ENCODE results near the gene ATAD1.
"Not testable (repeated sequence)": the region's sequence is repeated elsewhere in the genome, so short reads cannot be mapped to it uniquely, and the experiment has no call there.

The ATAD1 gene, protein sequence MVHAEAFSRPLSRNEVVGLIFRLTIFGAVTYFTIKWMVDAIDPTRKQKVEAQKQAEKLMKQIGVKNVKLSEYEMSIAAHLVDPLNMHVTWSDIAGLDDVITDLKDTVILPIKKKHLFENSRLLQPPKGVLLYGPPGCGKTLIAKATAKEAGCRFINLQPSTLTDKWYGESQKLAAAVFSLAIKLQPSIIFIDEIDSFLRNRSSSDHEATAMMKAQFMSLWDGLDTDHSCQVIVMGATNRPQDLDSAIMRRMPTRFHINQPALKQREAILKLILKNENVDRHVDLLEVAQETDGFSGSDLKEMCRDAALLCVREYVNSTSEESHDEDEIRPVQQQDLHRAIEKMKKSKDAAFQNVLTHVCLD

GRCh38 chr10:87817609-87818504, at the start of gene ATAD1:
Gene ATAD1 (minus strand): TSS chr10:87818226. CDS start chr10:87814599, 3,627 bp downstream.
- peak; percentile 27 to 92 (median 72) for DNase-seq

- no peak for DNase-seq
These were observed 49.4 kb upstream of the ATAD1 start for GRCh38 chr10:87867453-87867852.

- DNase-seq: no peak
These were observed 48.5 kb upstream of the ATAD1 start for GRCh38 chr10:87866412-87866974.

DNA sequence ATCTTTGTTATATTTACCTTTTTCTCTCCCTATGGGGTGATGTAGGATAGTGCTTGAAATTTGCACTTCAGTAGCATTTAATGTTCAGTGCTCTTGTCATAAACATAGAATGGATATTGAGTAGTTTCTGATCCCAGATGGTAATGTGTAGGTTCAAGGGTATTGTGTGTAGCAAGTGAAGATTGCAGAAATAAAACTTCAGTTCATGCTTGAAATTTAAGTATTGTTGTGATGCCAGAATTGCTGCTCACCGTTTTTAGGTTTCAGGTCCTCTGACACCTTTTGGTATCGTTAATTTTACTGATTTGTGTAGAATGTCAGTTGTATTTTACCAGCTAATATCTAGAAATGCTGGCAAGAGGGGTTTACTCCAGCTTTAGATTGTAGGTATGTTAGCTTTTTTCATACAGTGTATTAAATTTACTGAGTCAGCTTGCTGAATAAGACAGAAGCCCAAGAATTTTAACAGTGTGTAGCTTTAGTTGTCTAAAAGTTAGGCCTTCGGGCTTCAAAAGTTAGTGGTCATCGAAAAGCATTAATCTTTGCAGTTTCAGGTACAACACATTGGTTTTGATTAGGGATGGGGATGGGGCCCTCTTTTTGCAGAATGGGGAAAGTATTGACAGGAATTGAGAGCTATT, 47.3 kb upstream of the ATAD1 start:
- peak in 2 of 51 donors; percentile 13 to 62 for DNase-seq

DNA sequence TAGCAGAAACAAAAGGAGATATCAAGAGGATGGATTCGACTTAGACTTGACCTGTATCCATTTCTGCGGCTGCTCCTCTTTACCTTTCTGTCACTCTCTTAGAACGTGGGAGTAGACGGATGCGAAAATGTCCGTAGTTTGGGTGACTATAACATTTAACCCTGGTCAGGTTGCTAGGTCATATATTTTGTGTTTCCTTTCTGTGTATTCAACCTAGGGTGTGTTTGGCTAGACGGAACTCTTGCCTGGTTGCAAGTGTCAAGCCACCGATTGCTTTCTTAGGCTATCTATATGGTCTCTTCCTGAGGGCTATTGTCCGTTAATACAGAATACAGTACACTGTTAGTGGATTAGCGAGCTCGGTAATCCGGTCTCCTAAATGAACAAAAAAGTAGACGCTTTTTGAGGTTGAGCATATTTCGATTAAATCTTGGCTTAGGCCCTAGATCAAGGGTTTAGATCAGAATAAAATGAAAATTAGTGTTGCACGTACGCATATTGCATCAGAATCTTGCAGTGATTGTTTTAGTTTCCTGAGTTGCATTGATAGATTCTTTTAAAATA, 46.6 kb upstream of the ATAD1 start:
- DNase-seq: peak in 2 of 51 donors; percentile 23 to 62

DNA sequence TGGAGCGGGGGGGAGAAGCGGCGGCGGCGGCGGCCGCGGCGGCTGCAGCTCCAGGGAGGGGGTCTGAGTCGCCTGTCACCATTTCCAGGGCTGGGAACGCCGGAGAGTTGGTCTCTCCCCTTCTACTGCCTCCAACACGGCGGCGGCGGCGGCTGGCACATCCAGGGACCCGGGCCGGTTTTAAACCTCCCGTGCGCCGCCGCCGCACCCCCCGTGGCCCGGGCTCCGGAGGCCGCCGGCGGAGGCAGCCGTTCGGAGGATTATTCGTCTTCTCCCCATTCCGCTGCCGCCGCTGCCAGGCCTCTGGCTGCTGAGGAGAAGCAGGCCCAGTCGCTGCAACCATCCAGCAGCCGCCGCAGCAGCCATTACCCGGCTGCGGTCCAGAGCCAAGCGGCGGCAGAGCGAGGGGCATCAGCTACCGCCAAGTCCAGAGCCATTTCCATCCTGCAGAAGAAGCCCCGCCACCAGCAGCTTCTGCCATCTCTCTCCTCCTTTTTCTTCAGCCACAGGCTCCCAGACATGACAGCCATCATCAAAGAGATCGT, 46.0 kb upstream of the ATAD1 start:
- DNase-seq: peak in 33 of 51 donors; percentile 2 to 62 (median 27)

DNA sequence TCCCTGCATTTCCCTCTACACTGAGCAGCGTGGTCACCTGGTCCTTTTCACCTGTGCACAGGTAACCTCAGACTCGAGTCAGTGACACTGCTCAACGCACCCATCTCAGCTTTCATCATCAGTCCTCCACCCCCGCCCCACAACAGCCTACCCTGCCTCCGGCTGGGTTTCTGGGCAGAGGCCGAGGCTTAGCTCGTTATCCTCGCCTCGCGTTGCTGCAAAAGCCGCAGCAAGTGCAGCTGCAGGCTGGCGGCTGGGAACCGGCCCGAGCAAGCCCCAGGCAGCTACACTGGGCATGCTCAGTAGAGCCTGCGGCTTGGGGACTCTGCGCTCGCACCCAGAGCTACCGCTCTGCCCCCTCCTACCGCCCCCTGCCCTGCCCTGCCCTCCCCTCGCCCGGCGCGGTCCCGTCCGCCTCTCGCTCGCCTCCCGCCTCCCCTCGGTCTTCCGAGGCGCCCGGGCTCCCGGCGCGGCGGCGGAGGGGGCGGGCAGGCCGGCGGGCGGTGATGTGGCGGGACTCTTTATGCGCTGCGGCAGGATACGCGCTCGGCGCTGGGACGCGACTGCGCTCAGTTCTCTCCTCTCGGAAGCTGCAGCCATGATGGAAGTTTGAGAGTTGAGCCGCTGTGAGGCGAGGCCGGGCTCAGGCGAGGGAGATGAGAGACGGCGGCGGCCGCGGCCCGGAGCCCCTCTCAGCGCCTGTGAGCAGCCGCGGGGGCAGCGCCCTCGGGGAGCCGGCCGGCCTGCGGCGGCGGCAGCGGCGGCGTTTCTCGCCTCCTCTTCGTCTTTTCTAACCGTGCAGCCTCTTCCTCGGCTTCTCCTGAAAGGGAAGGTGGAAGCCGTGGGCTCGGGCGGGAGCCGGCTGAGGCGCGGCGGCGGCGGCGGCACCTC, 45.3 kb upstream of the ATAD1 start, which contains the start of the genes KLLN and PTEN:
TSS of gene KLLN (minus strand) at position 481 of the 891 bp plus-strand sequence. CDS start 1,046 bp downstream, outside the sequence.
TSS of gene PTEN (plus strand) at position 573 of the 891 bp plus-strand sequence. CDS start 845 bp downstream, outside the sequence.
- DNase-seq: peak; percentile 55 to 94 (median 86)

- peak in 6 of 51 donors; percentile 32 to 80 (median 60) for DNase-seq
These were observed 44.6 kb upstream of the ATAD1 start for GRCh38 chr10:87862679-87863052.

- DNase-seq: peak; percentile 69 to 96 (median 89)
These were observed 44.1 kb upstream of the ATAD1 start for GRCh38 chr10:87861953-87862678.

- peak in 30 of 51 donors; percentile 26 to 75 (median 53) for DNase-seq
These were observed 43.5 kb upstream of the ATAD1 start for GRCh38 chr10:87861566-87861952.

GRCh38 chr10:87860816-87861403, 42.9 kb upstream of the ATAD1 start:
- DNase-seq: peak in 1 of 51 donors; percentile 5

DNA sequence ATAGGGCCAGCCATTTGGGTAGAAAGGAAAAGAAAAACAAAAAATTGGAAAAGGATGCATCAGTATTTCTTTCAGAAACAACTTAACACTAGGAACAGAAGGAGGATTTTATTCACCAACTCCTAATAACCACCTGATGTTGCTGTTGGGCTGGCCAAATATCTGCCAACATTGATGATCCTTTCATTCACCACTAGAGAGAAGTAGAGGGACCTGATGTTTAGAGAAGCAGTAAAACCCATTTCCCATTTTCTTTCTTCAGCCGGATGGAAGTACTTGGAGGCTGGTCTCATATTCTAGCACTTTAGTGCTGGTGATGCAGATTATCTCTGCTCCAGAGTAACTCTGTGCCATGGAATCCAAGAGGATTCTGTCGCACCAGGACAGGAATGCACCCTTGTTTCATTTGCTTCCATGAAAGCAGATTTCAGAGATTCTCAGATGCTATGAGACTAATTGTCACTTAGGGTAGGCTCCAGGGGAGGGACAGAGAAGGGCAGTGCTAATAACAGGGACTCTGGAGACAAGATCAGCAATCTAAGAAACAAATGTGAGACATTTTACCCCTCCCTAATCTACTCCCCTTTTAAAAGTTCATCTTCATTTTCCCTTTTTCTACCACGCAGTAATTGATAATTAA, 42.2 kb upstream of the ATAD1 start:
- peak in 1 of 51 donors; percentile 28 for DNase-seq

- DNase-seq: not testable (repeated sequence)
These were observed 37.6 kb upstream of the ATAD1 start for GRCh38 chr10:87855665-87856064.

DNA sequence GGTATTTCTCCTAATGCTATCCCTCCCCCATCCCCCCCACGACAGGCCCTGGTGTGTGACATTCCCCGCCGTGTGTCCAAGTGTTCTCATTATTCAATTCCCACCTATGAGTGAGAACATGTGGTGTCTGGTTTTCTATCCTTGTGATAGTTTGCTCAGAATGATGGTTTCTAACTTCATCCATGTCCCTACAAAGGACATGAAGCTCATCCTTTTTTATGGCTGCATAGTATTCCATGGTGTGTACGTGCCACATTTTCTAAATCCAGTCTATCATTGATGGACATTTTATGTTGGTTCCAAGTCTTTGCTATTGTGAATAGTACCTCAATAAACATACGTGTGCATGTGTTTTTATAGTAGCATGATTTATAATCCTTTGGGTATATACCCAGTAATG, 37.2 kb upstream of the ATAD1 start:
- DNase-seq: not testable (repeated sequence)

- DNase-seq: no peak
These were observed 34.1 kb upstream of the ATAD1 start for GRCh38 chr10:87852089-87852488.

DNA sequence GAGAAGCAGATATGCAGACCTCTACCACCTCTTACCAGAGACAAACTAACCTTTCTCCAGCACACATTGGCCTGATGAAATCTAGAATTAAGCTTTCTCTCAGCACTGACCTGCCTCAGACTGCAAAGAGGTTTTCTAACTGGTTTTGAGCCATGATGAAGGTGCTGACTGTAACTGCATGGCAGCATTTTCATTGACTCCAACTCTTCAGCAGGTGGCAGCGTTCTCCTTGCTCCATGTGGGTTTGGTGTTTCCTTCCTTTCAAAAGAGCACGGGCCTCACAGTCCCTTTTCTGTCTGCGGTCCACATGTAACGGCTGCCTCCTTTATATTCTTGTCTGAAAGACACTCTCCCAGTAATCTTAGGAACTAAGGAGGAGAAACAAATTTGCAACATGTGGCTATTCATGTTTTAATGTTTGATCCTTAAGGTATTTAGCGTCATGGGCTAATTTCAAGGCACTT, 32.7 kb upstream of the ATAD1 start:
- DNase-seq: peak in 25 of 51 donors; percentile 2 to 50 (median 26)

DNA sequence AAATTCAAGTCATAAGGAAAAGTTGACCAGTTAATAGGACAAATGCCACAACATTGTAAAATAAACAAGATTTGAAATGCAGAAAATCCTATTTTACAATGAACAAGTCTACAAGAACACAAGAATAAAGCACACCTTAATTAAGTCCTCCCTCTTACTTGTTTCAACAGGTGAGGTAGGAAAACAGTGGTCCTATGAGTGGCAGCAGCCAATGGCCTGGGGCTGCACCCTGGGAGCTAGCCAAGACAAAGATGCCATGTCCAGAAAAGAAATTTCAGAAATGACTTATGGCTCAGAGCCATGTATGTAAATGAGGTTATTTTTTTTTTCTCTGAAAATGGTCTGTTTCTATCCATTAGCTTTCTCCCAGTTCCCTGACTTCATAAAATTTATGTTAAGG, 31.0 kb upstream of the ATAD1 start:
- DNase-seq: no peak

DNA sequence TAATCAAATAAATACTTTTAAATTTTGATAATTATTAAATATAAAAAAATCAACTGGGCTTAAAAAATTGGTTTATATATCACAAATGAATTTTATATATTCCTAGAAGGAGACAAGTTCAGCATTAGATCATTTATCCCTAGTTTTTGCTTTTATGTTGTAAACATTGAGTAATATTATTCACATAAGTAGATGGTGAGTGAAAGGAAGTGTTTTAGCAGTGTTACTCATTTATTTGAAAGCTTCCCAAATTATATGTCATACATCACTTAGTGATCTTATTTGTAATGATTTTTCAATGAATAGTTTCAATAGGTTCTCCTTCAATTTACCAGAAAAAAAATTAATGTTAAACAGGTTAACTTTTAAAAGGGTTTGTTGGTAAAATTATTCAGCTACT, 29.5 kb upstream of the ATAD1 start:
- no peak for DNase-seq

Data from hypothalamus (tissue), 51 donors.